Rectal smooth muscle tissue (tissue), 1 donor: Measurements from ENCODE around the gene MBD6.

Experiments
- H3K27ac ChIP-seq: one replicate; pipeline ENCODE4 v1.7.0; 2013; ENCODE audit warnings: low read depth, low read length, inconsistent platforms
- H3K27me3 ChIP-seq: one replicate; pipeline ENCODE4 v1.7.0; 2013; ENCODE audit warnings: low read length; ENCODE audit not compliant: control insufficient read depth, insufficient read depth
- H3K36me3 ChIP-seq: one replicate; pipeline ENCODE4 v1.7.0; 2013; ENCODE audit warnings: low read length; ENCODE audit not compliant: control insufficient read depth, insufficient read depth
- H3K4me1 ChIP-seq: one replicate; pipeline ENCODE4 v1.7.0; 2013; ENCODE audit warnings: low read length; ENCODE audit not compliant: control insufficient read depth, insufficient read depth
- H3K4me3 ChIP-seq: one replicate; pipeline ENCODE4 v1.7.0; 2013; ENCODE audit warnings: low read length
- H3K9ac ChIP-seq: one replicate; pipeline ENCODE4 v1.7.0; 2013; ENCODE audit warnings: low read length

MBD6 gene

GRCh38 chr12:57479043-57479375 is 43.6 kb upstream of the MBD6 start:
- peaks cover 20% of the 10 kb centered on the region for H3K27me3 ChIP-seq
- H3K36me3 ChIP-seq, result peaks cover 7% of the 10 kb centered on the region
- peak overlapping the region; percentile 14 for H3K9ac ChIP-seq
- peak overlapping the region; percentile 33 for H3K4me3 ChIP-seq
- no peak overlapping the region for H3K27ac ChIP-seq
- H3K4me1 ChIP-seq, result peaks cover 2% of the 10 kb centered on the region

- Histone ChIP-seq H3K27ac (no peak within 1 kb of the TSS), H3K36me3 (peaks cover 2% of the 10 kb centered on the region), H3K4me1 (peaks cover 2% of the 10 kb centered on the region), H3K4me3 (peak within 1 kb of the TSS; percentile 33), H3K9ac (peak within 1 kb of the TSS; percentile 14), H3K27me3 (peaks cover 15% of the 10 kb centered on the region)
Observed at GRCh38 chr12:57479376-57480115, 43.1 kb upstream of the MBD6 start, which contains the start of gene ARHGAP9. ARHGAP9 (minus strand) TSS chr12:57479866; CDS start chr12:57479406, 460 bp downstream.

- H3K9ac ChIP-seq, result no peak overlapping the region
- H3K36me3 ChIP-seq, result no peaks in the 10 kb centered on the region
- no peak overlapping the region for H3K4me3 ChIP-seq
- peaks cover 5% of the 10 kb centered on the region for H3K27me3 ChIP-seq
- H3K27ac ChIP-seq, result no peak overlapping the region
- H3K4me1 ChIP-seq, result no peaks in the 10 kb centered on the region
Observed at GRCh38 chr12:57481671-57482070, 41.0 kb upstream of the MBD6 start.

GRCh38 chr12:57483466-57483865 is 39.2 kb upstream of the MBD6 start:
- H3K36me3 ChIP-seq, result no peaks in the 10 kb centered on the region
- H3K9ac ChIP-seq, result no peak overlapping the region
- H3K4me3 ChIP-seq, result no peak overlapping the region
- no peaks in the 10 kb centered on the region for H3K27me3 ChIP-seq
- no peaks in the 10 kb centered on the region for H3K4me1 ChIP-seq
- no peak overlapping the region for H3K27ac ChIP-seq

GRCh38 chr12:57485695-57486094 is 36.9 kb upstream of the MBD6 start:
- no peaks in the 10 kb centered on the region for H3K27me3 ChIP-seq
- H3K9ac ChIP-seq, result no peak overlapping the region

GRCh38 chr12:57487055-57487596 is 35.5 kb upstream of the MBD6 start:
- Histone ChIP-seq H3K4me1 (peaks cover 4% of the 10 kb centered on the region), H3K4me3 (peak overlapping the region; percentile 99), H3K27me3 (no peaks in the 10 kb centered on the region), H3K36me3 (peaks cover 8% of the 10 kb centered on the region), H3K27ac (no peak overlapping the region), H3K9ac (no peak overlapping the region)

More at GRCh38 chr12:57485695-57486094, 36.9 kb upstream of the MBD6 start:
- H3K36me3 ChIP-seq, result peaks cover 8% of the 10 kb centered on the region
- H3K27ac ChIP-seq, result no peak overlapping the region
- H3K4me1 ChIP-seq, result peaks cover 4% of the 10 kb centered on the region
- no peak overlapping the region for H3K4me3 ChIP-seq

GRCh38 chr12:57487597-57488401 is 34.8 kb upstream of the MBD6 start, which contains the start of gene MARS1:
MARS1 (plus strand) TSS chr12:57488068; CDS start chr12:57488091, 23 bp downstream.
- Histone ChIP-seq H3K27me3 (no peaks in the 10 kb centered on the region), H3K4me1 (peaks cover 4% of the 10 kb centered on the region), H3K9ac (peak within 1 kb of the TSS; percentile 97), H3K4me3 (peak within 1 kb of the TSS; percentile 99), H3K36me3 (peaks cover 8% of the 10 kb centered on the region), H3K27ac (peak within 1 kb of the TSS; percentile 78)

- peaks cover 4% of the 10 kb centered on the region for H3K4me1 ChIP-seq
- peak overlapping the region; percentile 97 for H3K9ac ChIP-seq
- no peaks in the 10 kb centered on the region for H3K27me3 ChIP-seq
- peak overlapping the region; percentile 99 for H3K4me3 ChIP-seq
- H3K27ac ChIP-seq, result peak overlapping the region; percentile 78
- H3K36me3 ChIP-seq, result peaks cover 8% of the 10 kb centered on the region
Observed at GRCh38 chr12:57488402-57489156, 34.0 kb upstream of the MBD6 start.

- H3K27me3 ChIP-seq, result no peaks in the 10 kb centered on the region
- H3K4me3 ChIP-seq, result peak overlapping the region; percentile 11
- H3K27ac ChIP-seq, result no peak overlapping the region
- H3K36me3 ChIP-seq, result peaks cover 8% of the 10 kb centered on the region
- no peak overlapping the region for H3K9ac ChIP-seq
- peaks cover 4% of the 10 kb centered on the region for H3K4me1 ChIP-seq
Observed at GRCh38 chr12:57489157-57489641, 33.4 kb upstream of the MBD6 start.

- Histone ChIP-seq H3K36me3 (peaks cover 8% of the 10 kb centered on the region), H3K27ac (no peak overlapping the region), H3K9ac (no peak overlapping the region), H3K4me1 (peaks cover 4% of the 10 kb centered on the region), H3K4me3 (no peak overlapping the region), H3K27me3 (no peaks in the 10 kb centered on the region)
Observed at GRCh38 chr12:57490126-57490525, 32.5 kb upstream of the MBD6 start.

- Histone ChIP-seq H3K9ac (no peak overlapping the region), H3K27ac (no peak overlapping the region), H3K36me3 (peaks cover 11% of the 10 kb centered on the region), H3K27me3 (no peaks in the 10 kb centered on the region), H3K4me1 (peaks cover 4% of the 10 kb centered on the region), H3K4me3 (no peak overlapping the region)
Observed at GRCh38 chr12:57491393-57492280, 31.0 kb upstream of the MBD6 start.
